WI38 (cell line): ENCODE results near the gene CELF6.

ENCODE experiments used
- H3K4me3 ChIP-seq: 2 replicates; pipeline ENCODE4 v1.5.1; 2011; ENCODE audit warnings: low read depth, mild to moderate bottlenecking, control low read depth, low read length
- TF ChIP-seq, protein P1 (sequence below): IDR thresholded peaks from 2 replicates; pipeline ENCODE4 v1.5.1; 2012; ENCODE audit warnings: low read depth, mild to moderate bottlenecking, control low read depth, low read length

The CELF6 gene

DNA sequence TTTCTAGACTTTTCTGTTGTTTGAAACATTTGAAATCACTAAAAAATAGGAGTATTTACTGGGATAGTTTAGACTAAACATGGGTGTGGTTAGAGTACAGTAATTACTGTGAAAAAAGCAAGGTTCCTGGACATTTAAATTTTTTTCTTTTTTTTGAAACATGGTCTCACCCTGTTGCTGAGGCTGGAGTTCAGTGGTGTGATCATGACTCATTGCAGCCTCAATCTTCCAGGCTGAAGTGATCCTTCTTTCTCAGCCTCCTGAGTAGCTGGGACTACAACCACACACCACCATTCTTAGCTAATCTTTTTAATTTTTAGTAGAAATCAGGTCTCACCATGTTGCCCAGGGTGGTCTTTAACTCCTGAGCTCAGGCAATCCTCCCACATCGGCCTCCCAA is 20.4 kb upstream of the CELF6 start:
- TF ChIP-seq, protein P1, sequence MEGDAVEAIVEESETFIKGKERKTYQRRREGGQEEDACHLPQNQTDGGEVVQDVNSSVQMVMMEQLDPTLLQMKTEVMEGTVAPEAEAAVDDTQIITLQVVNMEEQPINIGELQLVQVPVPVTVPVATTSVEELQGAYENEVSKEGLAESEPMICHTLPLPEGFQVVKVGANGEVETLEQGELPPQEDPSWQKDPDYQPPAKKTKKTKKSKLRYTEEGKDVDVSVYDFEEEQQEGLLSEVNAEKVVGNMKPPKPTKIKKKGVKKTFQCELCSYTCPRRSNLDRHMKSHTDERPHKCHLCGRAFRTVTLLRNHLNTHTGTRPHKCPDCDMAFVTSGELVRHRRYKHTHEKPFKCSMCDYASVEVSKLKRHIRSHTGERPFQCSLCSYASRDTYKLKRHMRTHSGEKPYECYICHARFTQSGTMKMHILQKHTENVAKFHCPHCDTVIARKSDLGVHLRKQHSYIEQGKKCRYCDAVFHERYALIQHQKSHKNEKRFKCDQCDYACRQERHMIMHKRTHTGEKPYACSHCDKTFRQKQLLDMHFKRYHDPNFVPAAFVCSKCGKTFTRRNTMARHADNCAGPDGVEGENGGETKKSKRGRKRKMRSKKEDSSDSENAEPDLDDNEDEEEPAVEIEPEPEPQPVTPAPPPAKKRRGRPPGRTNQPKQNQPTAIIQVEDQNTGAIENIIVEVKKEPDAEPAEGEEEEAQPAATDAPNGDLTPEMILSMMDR, result no peak
- H3K4me3 ChIP-seq, result no peak overlapping the region

DNA sequence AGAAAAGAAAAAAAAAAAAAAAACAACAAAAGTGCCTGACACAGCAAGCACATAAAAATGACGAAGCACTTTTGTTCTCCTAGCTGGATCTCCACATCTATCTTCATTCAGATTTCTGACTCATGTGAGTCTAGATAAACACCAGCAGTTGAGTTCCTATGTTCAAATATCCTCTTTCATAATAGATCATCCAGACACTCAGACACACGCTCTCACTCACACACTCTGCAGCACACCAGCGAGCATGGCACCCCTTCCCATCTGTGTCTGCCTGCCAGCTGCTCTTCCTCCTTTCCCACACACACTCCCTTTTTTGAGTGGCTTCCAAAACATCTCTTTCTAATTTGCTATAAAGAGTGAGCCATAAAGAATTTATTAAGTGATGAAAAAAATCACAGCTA is 19.8 kb upstream of the CELF6 start:
- no peak overlapping the region for H3K4me3 ChIP-seq
- TF ChIP-seq, protein P1, result no peak

DNA sequence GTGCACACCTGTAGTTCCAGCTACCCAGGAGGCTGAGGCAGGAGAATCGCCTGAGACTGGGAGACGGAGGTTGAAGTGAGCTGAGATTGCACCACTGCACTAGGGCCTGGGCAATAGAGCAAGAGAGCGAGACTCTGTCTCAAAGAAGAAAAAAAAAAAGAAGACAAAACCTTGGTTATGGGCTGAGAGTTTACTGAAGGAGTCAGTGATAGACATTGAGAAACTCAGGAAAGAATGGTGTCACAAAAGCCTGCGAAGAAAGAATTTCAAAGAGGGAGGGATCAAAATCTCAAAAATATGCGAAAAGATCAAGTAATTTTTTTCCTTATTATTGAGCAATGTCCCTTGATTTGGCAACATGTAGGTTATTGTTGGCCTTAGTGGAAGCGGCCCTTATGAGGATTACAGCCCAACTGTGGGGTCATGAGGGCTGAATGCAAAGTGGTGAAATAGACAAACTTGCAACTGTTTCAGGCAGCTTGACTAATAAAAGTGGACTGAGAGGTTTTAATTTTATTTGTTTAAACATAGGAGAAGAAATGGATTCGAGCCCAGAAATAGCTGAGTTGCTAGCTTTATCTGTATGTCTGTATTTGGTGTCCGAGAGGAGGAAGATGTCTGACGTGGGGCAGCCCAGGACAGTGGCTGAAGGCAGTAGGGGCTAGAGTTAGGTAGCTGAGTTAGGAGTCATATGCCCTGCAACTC is 18.8 kb upstream of the CELF6 start:
- TF ChIP-seq, protein P1, result no peak

DNA sequence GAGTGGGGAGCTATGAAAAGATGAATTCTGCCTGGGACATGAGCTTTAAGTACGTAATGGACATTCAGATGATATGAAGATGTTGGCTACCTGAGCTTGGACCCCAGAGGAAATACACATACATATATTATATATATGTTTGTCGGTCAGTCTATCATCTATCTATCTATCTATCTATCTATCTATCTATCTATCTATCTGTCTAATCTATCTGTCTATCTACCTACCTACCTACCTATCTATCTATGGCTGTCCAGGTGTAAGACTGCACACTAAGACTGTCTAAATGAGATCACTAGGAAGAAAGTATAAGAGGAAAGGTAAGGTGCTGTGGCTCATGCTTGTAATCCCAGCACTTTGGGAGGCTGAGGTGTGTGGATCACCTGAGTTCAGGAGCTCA is 18.2 kb upstream of the CELF6 start:
- no peak overlapping the region for H3K4me3 ChIP-seq
- TF ChIP-seq, protein P1, result no peak

More for the DNA sequence above, 18.8 kb upstream of the CELF6 start:
- no peak overlapping the region for H3K4me3 ChIP-seq

DNA sequence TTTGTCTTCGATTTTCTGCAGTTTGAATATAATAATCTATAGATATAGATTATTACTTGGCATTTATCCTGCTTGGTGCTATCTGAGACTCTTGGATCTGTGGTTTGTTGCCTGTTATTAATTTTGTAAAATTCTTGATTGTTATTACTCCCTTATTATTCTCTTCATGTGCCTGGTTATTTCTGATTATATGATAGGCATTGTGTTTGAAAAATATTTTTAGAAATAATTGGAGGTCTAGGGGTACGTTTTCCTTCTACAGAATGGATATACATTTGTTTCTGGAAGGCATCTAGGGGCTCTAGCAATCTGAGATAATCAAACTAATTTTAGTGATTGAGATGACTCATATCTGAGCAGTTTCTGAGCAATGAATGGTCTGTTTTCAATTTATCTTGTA is 14.9 kb upstream of the CELF6 start:
- TF ChIP-seq, protein P1, result no peak
- H3K4me3 ChIP-seq, result no peak overlapping the region

DNA sequence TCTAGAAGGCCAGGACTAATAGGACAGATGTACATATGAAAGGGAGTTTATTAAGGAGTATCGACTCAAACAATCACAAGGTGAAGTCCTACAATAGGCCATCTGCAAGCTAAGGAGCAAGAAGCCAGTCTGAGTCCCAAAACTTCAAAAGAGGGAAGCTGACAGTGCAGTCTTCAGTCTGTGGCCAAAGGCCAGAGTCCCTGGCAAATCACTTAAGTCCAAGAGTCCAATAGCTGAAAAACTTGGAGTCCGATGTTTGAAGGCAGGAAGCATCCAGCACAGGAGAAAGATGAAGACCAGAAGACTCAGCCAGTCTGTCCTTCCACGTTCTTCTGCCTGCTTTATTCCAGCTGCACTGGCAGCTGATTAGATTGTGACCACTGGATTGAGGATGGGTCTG is 11.1 kb upstream of the CELF6 start:
- TF ChIP-seq, protein P1, result no peak
- H3K4me3 ChIP-seq, result no peak overlapping the region

DNA sequence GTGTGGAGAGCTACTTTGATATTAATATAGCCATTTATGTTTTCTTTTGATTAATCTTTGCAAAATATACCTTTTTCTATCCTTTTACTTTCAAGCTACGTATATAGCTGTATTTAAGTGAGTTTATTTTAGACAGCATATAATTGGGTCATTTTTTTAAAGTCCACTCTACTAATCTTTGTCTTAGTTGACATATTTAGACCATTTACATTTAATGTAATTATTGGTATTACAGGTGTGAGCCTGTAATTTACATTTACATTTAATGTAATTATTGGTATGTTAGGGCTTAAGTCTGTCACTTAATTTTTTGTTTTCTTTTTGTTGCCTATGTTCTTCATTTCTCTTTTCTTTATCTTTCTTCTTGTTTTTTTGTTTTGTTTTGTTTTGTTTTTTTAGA is 3.8 kb upstream of the CELF6 start:
- TF ChIP-seq, protein P1, result no peak
- H3K4me3 ChIP-seq, result no peak overlapping the region
